Thyroid gland (tissue), 4 donors: ENCODE results near the gene ZRANB2.

Source experiments
- CTCF ChIP-seq, 6 experiments: fragments of 200-600 bp in 3 of 6; fragments of 450-650 bp in 3 of 6; sonication (generic) in 3 of 6; IDR thresholded peaks; one replicate each; pipeline ENCODE4 v1.5.1; 2016 to 2019; ENCODE audit warnings: antibody characterized with exemption in 6 of 6, mild to moderate bottlenecking in 2 of 6, inconsistent platforms in 1 of 6, moderate library complexity in 1 of 6
- POLR2A ChIP-seq, 2 donors: fragments of 450-650 bp; IDR thresholded peaks; one replicate each; pipeline ENCODE4 v1.6.1; 2017; ENCODE audit warnings: antibody characterized with exemption in 2 of 2, mild to moderate bottlenecking in 2 of 2, moderate library complexity in 1 of 2

DNA sequence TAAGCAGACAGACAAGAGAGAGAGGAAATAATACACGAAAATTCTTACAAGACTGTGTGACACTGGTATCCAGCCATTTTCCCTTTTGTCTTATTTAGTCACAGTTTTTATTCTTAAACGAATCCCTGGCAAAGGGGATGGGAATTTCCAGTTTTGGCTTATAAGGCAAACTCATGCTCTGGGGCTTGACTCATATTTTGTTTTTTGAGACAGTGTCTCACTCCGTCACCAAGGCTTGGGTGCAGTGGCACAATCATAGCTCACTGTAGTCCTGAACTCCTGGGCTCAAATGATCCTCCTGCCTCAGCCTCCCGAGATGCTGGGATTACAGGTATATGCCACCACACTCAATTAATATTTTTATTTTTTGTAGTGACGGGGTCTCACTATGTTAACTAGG lies 65.1 kb downstream of the ZRANB2 start:
- TF ChIP-seq POLR2A (IDR thresholded peaks at IDR 0.05) (no peak), CTCF (IDR thresholded peaks at IDR 0.05) (no peak)
